ENCODE results near the gene PYCR2.

- TF ChIP-seq CTCF (IDR thresholded peaks at IDR 0.05) (no peak), ZFX (IDR thresholded peaks at IDR 0.05; ENCODE audit: borderline replicate concordance) (no peak)
These were observed 34.3 kb downstream of the PYCR2 start for GRCh38 chr1:225889743-225890142.
